GM19372 (cell line): ENCODE measurements around the gene SMIM21.

Experiments used
- ATAC-seq: cut with Tn5 transposase; IDR thresholded peaks from one replicate; pipeline ENCODE4 v1.9.1; 2021; ENCODE audit warnings: mild to moderate bottlenecking, low read depth, moderate library complexity; ENCODE audit not compliant: unreplicated experiment

Gene SMIM21

GRCh38 chr18:75427603-75428002 lies at the start of gene SMIM21:
Gene SMIM21, minus strand, starts transcription at chr18:75427703. Its CDS starts 140 bp downstream, at chr18:75427563.
- ATAC-seq = no peak

- no peak for ATAC-seq
Measured at GRCh38 chr18:75475228-75475627, 47.7 kb upstream of the SMIM21 start.

GRCh38 chr18:75474332-75474731 lies 46.8 kb upstream of the SMIM21 start:
- no peak for ATAC-seq

GRCh38 chr18:75473316-75473715 lies 45.8 kb upstream of the SMIM21 start:
- ATAC-seq = no peak

GRCh38 chr18:75472906-75473305 lies 45.4 kb upstream of the SMIM21 start:
- no peak for ATAC-seq

- no peak for ATAC-seq
Measured at GRCh38 chr18:75472396-75472795, 44.9 kb upstream of the SMIM21 start.

GRCh38 chr18:75471850-75472249 lies 44.3 kb upstream of the SMIM21 start:
- no peak for ATAC-seq

- ATAC-seq = no peak
Measured at GRCh38 chr18:75467851-75468250, 40.3 kb upstream of the SMIM21 start.

- ATAC-seq = no peak
Measured at GRCh38 chr18:75467281-75467795, 39.8 kb upstream of the SMIM21 start.

- no peak for ATAC-seq
Measured at GRCh38 chr18:75464356-75464755, 36.9 kb upstream of the SMIM21 start.

GRCh38 chr18:75462178-75462832 lies 34.8 kb upstream of the SMIM21 start:
- no peak for ATAC-seq

GRCh38 chr18:75456199-75456631 lies 28.7 kb upstream of the SMIM21 start:
- ATAC-seq = no peak

- no peak for ATAC-seq
Measured at GRCh38 chr18:75455249-75456198, 28.0 kb upstream of the SMIM21 start.

GRCh38 chr18:75454022-75454795 lies 26.7 kb upstream of the SMIM21 start:
- no peak for ATAC-seq

- ATAC-seq = no peak
Measured at GRCh38 chr18:75450906-75451305, 23.4 kb upstream of the SMIM21 start.

- ATAC-seq = no peak
Measured at GRCh38 chr18:75441896-75442295, 14.4 kb upstream of the SMIM21 start.

- no peak for ATAC-seq
Measured at GRCh38 chr18:75439348-75439747, 11.8 kb upstream of the SMIM21 start.

GRCh38 chr18:75438891-75439290 lies 11.4 kb upstream of the SMIM21 start:
- no peak for ATAC-seq

GRCh38 chr18:75437979-75438378 lies 10.5 kb upstream of the SMIM21 start:
- ATAC-seq = no peak

- ATAC-seq = no peak
Measured at GRCh38 chr18:75433098-75433497, 5.6 kb upstream of the SMIM21 start.

GRCh38 chr18:75429975-75430374 lies 2.5 kb upstream of the SMIM21 start:
- ATAC-seq = no peak
